SK-N-MC (cell line): ENCODE measurements around the gene ESRP2.

Source experiments
- DNase-seq: peaks from one replicate; pipeline ENCODE4 v3.0.0-alpha.2; 2011; ENCODE audit warnings: low read depth, low spot score
- H3K27ac ChIP-seq: fragments of 200-600 bp; sonication (generic); 2 replicates; pipeline ENCODE4 v1.5.1; 2016; ENCODE audit warnings: mixed run types
- H3K36me3 ChIP-seq: fragments of 200-600 bp; sonication (generic); 2 replicates; pipeline ENCODE4 v1.6.1; 2017; ENCODE audit warnings: antibody characterized with exemption, low read length, mixed read lengths; ENCODE audit not compliant: insufficient read depth
- H3K4me3 ChIP-seq: fragments of 200-600 bp; sonication (generic); 2 replicates; pipeline ENCODE4 v1.5.1; 2016
- H3K9ac ChIP-seq: fragments of 200-600 bp; sonication (generic); 2 replicates; pipeline ENCODE4 v1.8.0; 2017; ENCODE audit warnings: mixed run types, mixed read lengths; ENCODE audit not compliant: insufficient read length
- H3K9me3 ChIP-seq: fragments of 200-600 bp; sonication (generic); 2 replicates; pipeline ENCODE4 v1.6.1; 2017; ENCODE audit warnings: low read depth, mild to moderate bottlenecking, antibody characterized with exemption, low read length, moderate library complexity, mixed read lengths
- EZH2 ChIP-seq: fragments of 200-600 bp; sonication (generic); IDR thresholded peaks from one replicate; pipeline ENCODE4 v1.6.1; 2017; ENCODE audit warnings: antibody characterized with exemption
- FOXP2 ChIP-seq: optimal IDR thresholded peaks from 2 replicates; pipeline ENCODE3; 2011; ENCODE audit warnings: mild to moderate bottlenecking, moderate library complexity; ENCODE audit not compliant: insufficient read depth; ENCODE audit errors: extremely low read length, control extremely low read depth
- POLR2AphosphoS5 ChIP-seq: IDR thresholded peaks from 2 replicates; pipeline ENCODE4 v1.6.1; 2012; ENCODE audit warnings: mild to moderate bottlenecking, low read depth, low read length, borderline replicate concordance

The ESRP2 gene

DNA sequence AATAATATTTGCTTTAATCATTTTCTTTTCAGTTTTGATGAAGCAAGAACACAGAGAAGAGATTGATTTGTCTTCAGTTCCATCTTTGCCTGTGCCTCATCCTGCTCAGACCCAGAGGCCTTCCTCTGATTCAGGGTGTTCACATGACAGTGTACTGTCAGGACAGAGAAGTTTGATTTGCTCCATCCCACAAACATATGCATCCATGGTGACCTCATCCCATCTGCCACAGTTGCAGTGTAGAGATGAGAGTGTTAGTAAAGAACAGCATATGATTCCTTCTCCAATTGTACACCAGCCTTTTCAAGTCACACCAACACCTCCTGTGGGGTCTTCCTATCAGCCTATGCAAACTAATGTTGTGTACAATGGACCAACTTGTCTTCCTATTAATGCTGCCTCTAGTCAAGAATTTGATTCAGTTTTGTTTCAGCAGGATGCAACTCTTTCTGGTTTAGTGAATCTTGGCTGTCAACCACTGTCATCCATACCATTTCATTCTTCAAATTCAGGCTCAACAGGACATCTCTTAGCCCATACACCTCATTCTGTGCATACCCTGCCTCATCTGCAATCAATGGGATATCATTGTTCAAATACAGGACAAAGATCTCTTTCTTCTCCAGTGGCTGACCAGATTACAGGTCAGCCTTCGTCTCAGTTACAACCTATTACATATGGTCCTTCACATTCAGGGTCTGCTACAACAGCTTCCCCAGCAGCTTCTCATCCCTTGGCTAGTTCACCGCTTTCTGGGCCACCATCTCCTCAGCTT is 45.0 kb downstream of the ESRP2 start:
- H3K36me3 ChIP-seq, result peaks cover 10% of the 10 kb centered on the region; the same call in 1 of the 2 replicates
- H3K4me3 ChIP-seq, result no peak overlapping the region
- no peaks in the 10 kb centered on the region for H3K9me3 ChIP-seq
- DNase-seq, result no peak
- no peak overlapping the region for H3K9ac ChIP-seq
- TF ChIP-seq EZH2, result no peak
- no peak for TF ChIP-seq POLR2AphosphoS5
- no peak for TF ChIP-seq FOXP2
- no peak overlapping the region for H3K27ac ChIP-seq

- Histone ChIP-seq H3K9ac (no peak overlapping the region), H3K27ac (no peak overlapping the region), H3K36me3 (peaks cover 10% of the 10 kb centered on the region; the same call in 1 of the 2 replicates), H3K4me3 (no peak overlapping the region), H3K9me3 (no peaks in the 10 kb centered on the region)
- DNase-seq, result no peak
- TF ChIP-seq FOXP2 (no peak), POLR2AphosphoS5 (no peak), EZH2 (no peak)
These were observed 45.8 kb downstream of the ESRP2 start for GRCh38 chr16:68190081-68190480.

GRCh38 chr16:68188170-68188569 is 47.8 kb downstream of the ESRP2 start:
- TF ChIP-seq EZH2, result no peak
- no peak for TF ChIP-seq FOXP2
- no peak for TF ChIP-seq POLR2AphosphoS5
- H3K9ac ChIP-seq, result no peak overlapping the region
- H3K9me3 ChIP-seq, result no peaks in the 10 kb centered on the region
- no peak overlapping the region for H3K27ac ChIP-seq
- H3K36me3 ChIP-seq, result peaks cover 10% of the 10 kb centered on the region; the same call in 1 of the 2 replicates
- no peak overlapping the region for H3K4me3 ChIP-seq
- DNase-seq, result no peak

DNA sequence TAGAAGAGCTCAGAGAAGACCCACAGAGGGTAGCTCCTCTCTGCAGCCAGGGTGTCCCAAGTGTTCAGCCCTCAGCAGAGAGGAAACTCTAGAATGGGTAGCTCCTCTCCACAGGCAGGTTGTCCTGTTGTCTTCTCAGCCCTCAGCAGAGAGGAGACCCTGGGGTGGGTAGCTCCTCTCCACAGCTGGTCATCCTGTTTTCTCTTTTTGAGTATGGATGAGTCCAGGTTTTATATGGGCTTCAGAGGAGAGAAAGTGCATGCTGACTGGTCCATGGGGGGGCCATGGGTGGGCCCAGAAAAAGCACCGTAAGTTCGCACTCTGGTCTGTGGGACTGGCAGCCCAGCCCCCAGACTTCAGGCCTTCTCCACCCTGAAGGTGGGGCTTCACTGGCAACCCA is 48.4 kb downstream of the ESRP2 start:
- no peak overlapping the region for H3K4me3 ChIP-seq
- no peaks in the 10 kb centered on the region for H3K9me3 ChIP-seq
- no peak for DNase-seq
- H3K27ac ChIP-seq, result no peak overlapping the region
- peaks cover 10% of the 10 kb centered on the region; the same call in 1 of the 2 replicates for H3K36me3 ChIP-seq
- TF ChIP-seq EZH2 (no peak), POLR2AphosphoS5 (no peak), FOXP2 (no peak)
- H3K9ac ChIP-seq, result no peak overlapping the region

DNA sequence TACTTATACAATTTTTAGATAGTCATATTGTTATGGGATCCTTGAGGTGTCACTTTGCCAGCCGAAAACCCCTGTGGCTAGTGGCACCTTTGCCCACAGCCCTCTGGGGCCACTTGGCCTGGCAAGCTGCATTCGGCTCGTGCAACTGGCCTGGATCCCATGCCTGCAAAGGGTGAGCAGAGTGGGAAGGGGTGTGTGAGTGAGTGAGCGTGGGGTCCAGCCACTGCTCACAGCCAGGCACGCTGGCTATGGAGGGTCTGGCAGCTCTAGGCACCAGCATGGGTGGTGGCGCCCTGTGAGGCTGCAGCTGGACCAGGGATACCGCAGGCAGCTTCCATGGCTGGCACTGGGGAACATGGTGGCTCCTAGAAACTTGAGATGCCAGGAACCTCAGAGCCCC is 49.0 kb downstream of the ESRP2 start:
- no peak for DNase-seq
- Histone ChIP-seq H3K9ac (no peak overlapping the region), H3K9me3 (no peaks in the 10 kb centered on the region), H3K36me3 (peaks cover 10% of the 10 kb centered on the region; the same call in 1 of the 2 replicates), H3K4me3 (no peak overlapping the region), H3K27ac (no peak overlapping the region)
- TF ChIP-seq FOXP2, result no peak
- no peak for TF ChIP-seq EZH2
- TF ChIP-seq POLR2AphosphoS5, result no peak

- no peak overlapping the region for H3K9ac ChIP-seq
- no peak overlapping the region for H3K4me3 ChIP-seq
- no peak for TF ChIP-seq FOXP2
- no peak for TF ChIP-seq EZH2
- no peak for TF ChIP-seq POLR2AphosphoS5
- no peaks in the 10 kb centered on the region for H3K36me3 ChIP-seq
- DNase-seq, result no peak
- no peaks in the 10 kb centered on the region for H3K9me3 ChIP-seq
- no peak overlapping the region for H3K27ac ChIP-seq
These were observed 52.9 kb downstream of the ESRP2 start for GRCh38 chr16:68183046-68183445.

- H3K9ac ChIP-seq, result no peak overlapping the region
- DNase-seq, result no peak
- H3K27ac ChIP-seq, result no peak overlapping the region
- H3K36me3 ChIP-seq, result 0 out of 2 replicates have a peak, but pooled peaks cover 3% of the 10 kb centered on the region
- H3K9me3 ChIP-seq, result no peaks in the 10 kb centered on the region
- no peak for TF ChIP-seq FOXP2
- no peak for TF ChIP-seq POLR2AphosphoS5
- TF ChIP-seq EZH2, result no peak
- H3K4me3 ChIP-seq, result no peak overlapping the region
These were observed 56.1 kb downstream of the ESRP2 start for GRCh38 chr16:68179855-68180254.

DNA sequence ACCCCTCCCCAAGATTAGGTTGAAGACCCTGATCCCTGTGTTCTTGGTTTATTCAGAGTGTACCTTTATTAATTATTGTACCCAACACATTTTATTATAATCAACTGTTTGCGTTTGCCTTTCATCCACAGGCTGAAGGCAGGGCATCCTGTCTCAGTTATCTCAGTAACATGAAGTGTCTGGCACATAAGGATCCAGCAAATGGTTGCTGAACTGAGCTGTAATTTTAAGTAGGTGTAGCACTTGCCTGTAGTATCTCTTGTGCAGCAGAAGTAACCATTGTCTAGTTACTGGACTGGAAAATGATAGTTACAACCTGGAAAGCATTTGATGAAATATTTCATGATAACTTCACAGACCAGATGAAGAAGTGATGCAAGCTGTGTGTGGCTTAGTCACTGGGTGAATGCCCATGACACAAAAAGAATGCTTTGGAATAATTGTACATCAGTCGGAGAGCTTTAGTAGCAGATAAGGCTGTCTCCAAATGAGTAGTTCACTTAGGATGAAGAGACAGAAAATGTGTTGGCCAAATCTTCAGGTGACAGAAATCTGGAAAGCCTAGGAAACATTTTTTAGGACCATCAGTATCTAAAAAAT is 56.6 kb downstream of the ESRP2 start:
- TF ChIP-seq EZH2 (no peak), POLR2AphosphoS5 (no peak), FOXP2 (no peak)
- Histone ChIP-seq H3K9ac (no peak overlapping the region), H3K9me3 (no peaks in the 10 kb centered on the region), H3K27ac (no peak overlapping the region), H3K36me3 (0 out of 2 replicates have a peak, but pooled peaks cover 3% of the 10 kb centered on the region), H3K4me3 (no peak overlapping the region)
- no peak for DNase-seq
